ENCODE results near the gene CLDN4.
A peak's percentile ranks its signal among the peaks of the same experiment; 100 is the strongest.

CLDN4 gene

GRCh38 chr7:73851410-73852338, 20.9 kb downstream of the CLDN4 start (continued):
- 0 out of 2 replicates have a peak, but pooled peaks have one; percentile 9 for TF ChIP-seq ZSCAN4 (tag by site-specific recombination; IDR thresholded peaks at IDR 0.05)
- TF ChIP-seq ZNF501 (tag by site-specific recombination; IDR thresholded peaks at IDR 0.05) = peak; percentile 61; the same call in 1 of the 2 replicates
- no peak for TF ChIP-seq OVOL3 (tag by site-specific recombination; IDR thresholded peaks at IDR 0.05)
- no peak for TF ChIP-seq ZNF600 (tag by site-specific recombination; IDR thresholded peaks at IDR 0.05)
- TF ChIP-seq ZFP3 (tag by site-specific recombination; IDR thresholded peaks at IDR 0.05; ENCODE audit: low read depth) = no peak
- no peak for TF ChIP-seq ZBTB49 (tag by site-specific recombination; IDR thresholded peaks at IDR 0.05; ENCODE audit: low read depth)
- TF ChIP-seq ZNF341 (tag by site-specific recombination; IDR thresholded peaks at IDR 0.05; ENCODE audit: low read depth) = no peak
- TF ChIP-seq ZSCAN5A (tag by site-specific recombination; IDR thresholded peaks at IDR 0.05) = no peak
- TF ChIP-seq ZNF292 (tag by site-specific recombination; IDR thresholded peaks at IDR 0.05; ENCODE audit: borderline replicate concordance, low read depth) = no peak
- no peak for TF ChIP-seq ZNF138 (tag by site-specific recombination; IDR thresholded peaks at IDR 0.05; ENCODE audit: borderline replicate concordance)
- no peak for TF ChIP-seq ZNF701 (tag by site-specific recombination; IDR thresholded peaks at IDR 0.05)
- TF ChIP-seq KLF17 (tag by site-specific recombination; IDR thresholded peaks at IDR 0.05) = peak; percentile 95
- TF ChIP-seq ZNF488 (tag by site-specific recombination; IDR thresholded peaks at IDR 0.05) = no peak
- peak; percentile 92 for TF ChIP-seq SP7 (tag by site-specific recombination; IDR thresholded peaks at IDR 0.05)
- 0 out of 2 replicates have a peak, but pooled peaks have one; percentile 46 for TF ChIP-seq ZNF580 (tag by site-specific recombination; IDR thresholded peaks at IDR 0.05)
- no peak for TF ChIP-seq PRDM2 (tag by site-specific recombination; IDR thresholded peaks at IDR 0.05; ENCODE audit: borderline replicate concordance)
- no peak for TF ChIP-seq ZNF23 (tag by site-specific recombination; IDR thresholded peaks at IDR 0.05; ENCODE audit: borderline replicate concordance)
- peak; percentile 78 for TF ChIP-seq SP2 (tag by site-specific recombination; IDR thresholded peaks at IDR 0.05)
- no peak for TF ChIP-seq SALL2 (tag by site-specific recombination; IDR thresholded peaks at IDR 0.05; ENCODE audit: borderline replicate concordance)
- no peak for TF ChIP-seq ZNF664 (tag by site-specific recombination; IDR thresholded peaks at IDR 0.05)
- no peak for TF ChIP-seq ZNF621 (tag by site-specific recombination; IDR thresholded peaks at IDR 0.05)
- TF ChIP-seq ZBTB7A (tag by site-specific recombination; IDR thresholded peaks at IDR 0.05; ENCODE audit: low read depth) = no peak
- peak; percentile 45; the same call in 1 of the 2 replicates for TF ChIP-seq ZNF223 (tag by site-specific recombination; IDR thresholded peaks at IDR 0.05)
- TF ChIP-seq MEIS1 (CRISPR knock-in tag; IDR thresholded peaks at IDR 0.05; ENCODE audit: borderline replicate concordance) = no peak
- no peak for TF ChIP-seq ZBTB1 (tag by site-specific recombination; IDR thresholded peaks at IDR 0.05)
- no peak for TF ChIP-seq ZBTB20 (tag by site-specific recombination; IDR thresholded peaks at IDR 0.05)
